ENCODE data around the gene MOCS1.

- TF ChIP-seq, protein P1, sequence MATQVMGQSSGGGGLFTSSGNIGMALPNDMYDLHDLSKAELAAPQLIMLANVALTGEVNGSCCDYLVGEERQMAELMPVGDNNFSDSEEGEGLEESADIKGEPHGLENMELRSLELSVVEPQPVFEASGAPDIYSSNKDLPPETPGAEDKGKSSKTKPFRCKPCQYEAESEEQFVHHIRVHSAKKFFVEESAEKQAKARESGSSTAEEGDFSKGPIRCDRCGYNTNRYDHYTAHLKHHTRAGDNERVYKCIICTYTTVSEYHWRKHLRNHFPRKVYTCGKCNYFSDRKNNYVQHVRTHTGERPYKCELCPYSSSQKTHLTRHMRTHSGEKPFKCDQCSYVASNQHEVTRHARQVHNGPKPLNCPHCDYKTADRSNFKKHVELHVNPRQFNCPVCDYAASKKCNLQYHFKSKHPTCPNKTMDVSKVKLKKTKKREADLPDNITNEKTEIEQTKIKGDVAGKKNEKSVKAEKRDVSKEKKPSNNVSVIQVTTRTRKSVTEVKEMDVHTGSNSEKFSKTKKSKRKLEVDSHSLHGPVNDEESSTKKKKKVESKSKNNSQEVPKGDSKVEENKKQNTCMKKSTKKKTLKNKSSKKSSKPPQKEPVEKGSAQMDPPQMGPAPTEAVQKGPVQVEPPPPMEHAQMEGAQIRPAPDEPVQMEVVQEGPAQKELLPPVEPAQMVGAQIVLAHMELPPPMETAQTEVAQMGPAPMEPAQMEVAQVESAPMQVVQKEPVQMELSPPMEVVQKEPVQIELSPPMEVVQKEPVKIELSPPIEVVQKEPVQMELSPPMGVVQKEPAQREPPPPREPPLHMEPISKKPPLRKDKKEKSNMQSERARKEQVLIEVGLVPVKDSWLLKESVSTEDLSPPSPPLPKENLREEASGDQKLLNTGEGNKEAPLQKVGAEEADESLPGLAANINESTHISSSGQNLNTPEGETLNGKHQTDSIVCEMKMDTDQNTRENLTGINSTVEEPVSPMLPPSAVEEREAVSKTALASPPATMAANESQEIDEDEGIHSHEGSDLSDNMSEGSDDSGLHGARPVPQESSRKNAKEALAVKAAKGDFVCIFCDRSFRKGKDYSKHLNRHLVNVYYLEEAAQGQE (IDR thresholded peaks at IDR 0.05; ENCODE audit: insufficient read depth in 1 of 2, low read depth in 2 of 2, low read length in 2 of 2) = no peak
- TF ChIP-seq TAF1 (IDR thresholded peaks at IDR 0.05; ENCODE audit: borderline replicate concordance, insufficient read depth, low read length) = no peak
Observed at GRCh38 chr6:39945626-39946025, 11.4 kb upstream of the MOCS1 start.
